HUES64 (cell line): ENCODE results near the gene EXOC3.

Experiments used
- H3K27ac ChIP-seq: 2 replicates; pipeline ENCODE4 v1.7.0; 2013; ENCODE audit warnings: low read depth, low read length, inconsistent platforms
- H3K27me3 ChIP-seq: 2 replicates; pipeline ENCODE4 v1.6.1; 2013; ENCODE audit warnings: mild to moderate bottlenecking, low read length; ENCODE audit not compliant: insufficient read depth
- H3K36me3 ChIP-seq: 2 replicates; pipeline ENCODE4 v1.6.1; 2013; ENCODE audit warnings: mild to moderate bottlenecking, low read length; ENCODE audit not compliant: insufficient read depth
- H3K4me1 ChIP-seq: 2 replicates; pipeline ENCODE4 v1.6.1; 2013; ENCODE audit warnings: mild to moderate bottlenecking, low read length, moderate library complexity; ENCODE audit not compliant: insufficient read depth
- H3K4me3 ChIP-seq: 2 replicates; pipeline ENCODE4 v1.5.1; 2013; ENCODE audit warnings: mild to moderate bottlenecking, low read length, moderate library complexity
- H3K9ac ChIP-seq: 2 replicates; pipeline ENCODE4 v1.6.1; 2013; ENCODE audit warnings: mild to moderate bottlenecking, low read depth, low read length
- H3K9me3 ChIP-seq: 2 replicates; pipeline ENCODE4 v1.6.1; 2013; ENCODE audit warnings: low read depth, low read length; ENCODE audit not compliant: insufficient read depth
- WGBS: fragments of 150-250, 120-280 bp; methylation state at CpG from one replicate; pipeline ENCODE4 v1.1.7; 2013; ENCODE audit warnings: missing lambda C conversion rate; 5-methylcytosine and 5-hydroxymethylcytosine counted together

EXOC3 gene

DNA sequence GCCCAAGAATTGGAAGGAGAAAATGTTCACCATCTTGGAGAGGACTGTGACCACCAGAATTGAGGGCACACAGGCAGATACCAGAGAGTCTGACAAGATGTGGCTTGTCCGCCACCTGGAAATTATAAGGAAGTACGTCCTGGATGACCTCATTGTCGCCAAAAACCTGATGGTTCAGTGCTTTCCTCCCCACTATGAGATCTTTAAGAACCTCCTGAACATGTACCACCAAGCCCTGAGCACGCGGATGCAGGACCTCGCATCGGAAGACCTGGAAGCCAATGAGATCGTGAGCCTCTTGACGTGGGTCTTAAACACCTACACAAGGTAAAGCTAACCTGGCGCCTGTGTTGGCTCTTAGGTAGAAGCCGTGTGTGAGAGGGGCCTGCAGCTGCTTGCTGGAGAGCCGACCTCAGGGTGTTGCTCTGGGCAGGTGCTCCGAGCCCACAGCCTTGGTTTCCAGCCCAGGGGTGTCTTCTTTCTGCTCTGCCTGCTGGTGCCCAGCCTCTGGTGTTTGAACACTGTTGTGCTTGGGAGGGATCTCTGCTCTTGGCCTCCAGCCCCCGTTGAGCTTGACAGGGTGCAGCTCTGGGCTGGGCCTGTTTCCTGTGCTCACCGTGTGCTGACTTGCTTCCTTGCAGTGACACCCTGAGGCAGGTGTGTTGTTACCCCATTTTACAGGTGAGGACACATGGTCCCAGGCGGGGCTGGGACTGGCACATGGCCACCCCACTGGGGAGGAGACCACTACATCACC lies 10.9 kb downstream of the EXOC3 start:
- no peak overlapping the region for H3K27ac ChIP-seq
- WGBS, result 96% methylated on average over 16 of the region's 16 CpGs

GRCh38 chr5:454936-455335 lies 12.0 kb downstream of the EXOC3 start:
- H3K9ac ChIP-seq, result no peak overlapping the region
- peaks cover 89% of the 10 kb centered on the region for H3K36me3 ChIP-seq
- peak overlapping the region; percentile 55; the same call in 1 of the 2 replicates for H3K27ac ChIP-seq
- H3K27me3 ChIP-seq, result no peaks in the 10 kb centered on the region
- WGBS, result 75% methylated on average over 11 of the region's 11 CpGs
- peaks cover 10% of the 10 kb centered on the region; the same call in 1 of the 2 replicates for H3K4me1 ChIP-seq
- H3K9me3 ChIP-seq, result peaks cover 4% of the 10 kb centered on the region; the same call in 1 of the 2 replicates
- no peak overlapping the region for H3K4me3 ChIP-seq

More for the DNA sequence above, 10.9 kb downstream of the EXOC3 start:
- no peaks in the 10 kb centered on the region for H3K27me3 ChIP-seq
- H3K4me1 ChIP-seq, result peaks cover 10% of the 10 kb centered on the region; the same call in 1 of the 2 replicates
- peaks cover 88% of the 10 kb centered on the region for H3K36me3 ChIP-seq
- peaks cover 4% of the 10 kb centered on the region; the same call in 1 of the 2 replicates for H3K9me3 ChIP-seq
- H3K9ac ChIP-seq, result no peak overlapping the region
- H3K4me3 ChIP-seq, result no peak overlapping the region

- H3K4me3 ChIP-seq, result no peak overlapping the region
- no peak overlapping the region for H3K9ac ChIP-seq
- over 99% methylated on average over 10 of the region's 11 CpGs for WGBS
- peaks cover 4% of the 10 kb centered on the region; the same call in 1 of the 2 replicates for H3K9me3 ChIP-seq
- H3K4me1 ChIP-seq, result peaks cover 10% of the 10 kb centered on the region; the same call in 1 of the 2 replicates
- no peaks in the 10 kb centered on the region for H3K27me3 ChIP-seq
- H3K36me3 ChIP-seq, result peaks cover 91% of the 10 kb centered on the region
- H3K27ac ChIP-seq, result no peak overlapping the region
These were observed 12.8 kb downstream of the EXOC3 start for GRCh38 chr5:455806-456205.

- no peak overlapping the region for H3K4me3 ChIP-seq
- peaks cover 10% of the 10 kb centered on the region; the same call in 1 of the 2 replicates for H3K4me1 ChIP-seq
- H3K9ac ChIP-seq, result no peak overlapping the region
- no peak overlapping the region for H3K27ac ChIP-seq
- 96% methylated on average over 28 of the region's 28 CpGs for WGBS
- H3K9me3 ChIP-seq, result peaks cover 4% of the 10 kb centered on the region; the same call in 1 of the 2 replicates
- peaks cover 85% of the 10 kb centered on the region for H3K36me3 ChIP-seq
- H3K27me3 ChIP-seq, result no peaks in the 10 kb centered on the region
These were observed 13.6 kb downstream of the EXOC3 start for GRCh38 chr5:456351-457194.

DNA sequence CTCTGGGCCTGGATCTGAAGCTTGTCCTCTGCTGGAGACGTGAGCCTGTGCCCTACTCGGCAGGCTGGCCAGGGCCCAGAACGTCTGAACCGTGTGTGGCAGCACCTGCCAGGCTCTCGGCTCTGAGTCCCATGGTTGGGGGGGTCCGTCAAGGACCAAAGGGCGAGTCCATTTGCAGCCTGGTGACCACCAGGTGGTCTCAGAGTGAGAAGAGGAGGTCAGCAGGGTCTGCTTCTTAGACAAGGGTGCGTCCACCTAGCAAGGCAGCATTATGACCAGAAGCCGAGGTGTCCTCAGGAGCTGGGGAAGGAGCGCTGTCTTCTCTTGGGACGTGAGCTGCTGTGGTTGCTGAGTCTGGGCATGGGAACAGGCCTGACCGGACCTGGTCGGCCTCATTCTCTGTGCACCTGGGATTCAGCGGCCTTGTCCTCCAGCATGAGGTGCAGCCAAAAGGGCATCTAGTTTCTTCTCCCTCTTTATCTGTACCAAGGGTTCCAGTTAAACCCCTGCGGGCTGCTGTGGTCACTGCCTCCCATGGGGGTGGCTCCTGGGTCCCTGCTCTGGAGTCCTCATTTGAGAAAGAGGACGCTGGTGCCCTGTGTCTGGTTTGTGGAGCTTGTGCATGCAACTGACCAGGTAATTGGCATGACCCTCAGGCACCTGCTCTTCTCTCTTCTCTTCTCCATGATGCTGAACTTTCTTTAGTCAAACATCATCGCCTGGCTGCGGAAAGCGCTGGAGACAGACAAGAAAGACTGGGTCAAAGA lies 14.4 kb downstream of the EXOC3 start:
- Histone ChIP-seq H3K27me3 (no peaks in the 10 kb centered on the region), H3K4me1 (peaks cover 10% of the 10 kb centered on the region; the same call in 1 of the 2 replicates), H3K27ac (no peak overlapping the region), H3K36me3 (peaks cover 85% of the 10 kb centered on the region), H3K4me3 (no peak overlapping the region), H3K9ac (no peak overlapping the region), H3K9me3 (no peaks in the 10 kb centered on the region)
- 95% methylated on average over 19 of the region's 19 CpGs for WGBS

GRCh38 chr5:458547-459353 lies 15.8 kb downstream of the EXOC3 start:
- Histone ChIP-seq H3K4me1 (peaks cover 10% of the 10 kb centered on the region; the same call in 1 of the 2 replicates), H3K27me3 (no peaks in the 10 kb centered on the region), H3K36me3 (peaks cover 84% of the 10 kb centered on the region), H3K4me3 (no peak overlapping the region), H3K9ac (no peak overlapping the region), H3K9me3 (no peaks in the 10 kb centered on the region), H3K27ac (no peak overlapping the region)
- WGBS, result 92% methylated on average over 16 of the region's 17 CpGs

DNA sequence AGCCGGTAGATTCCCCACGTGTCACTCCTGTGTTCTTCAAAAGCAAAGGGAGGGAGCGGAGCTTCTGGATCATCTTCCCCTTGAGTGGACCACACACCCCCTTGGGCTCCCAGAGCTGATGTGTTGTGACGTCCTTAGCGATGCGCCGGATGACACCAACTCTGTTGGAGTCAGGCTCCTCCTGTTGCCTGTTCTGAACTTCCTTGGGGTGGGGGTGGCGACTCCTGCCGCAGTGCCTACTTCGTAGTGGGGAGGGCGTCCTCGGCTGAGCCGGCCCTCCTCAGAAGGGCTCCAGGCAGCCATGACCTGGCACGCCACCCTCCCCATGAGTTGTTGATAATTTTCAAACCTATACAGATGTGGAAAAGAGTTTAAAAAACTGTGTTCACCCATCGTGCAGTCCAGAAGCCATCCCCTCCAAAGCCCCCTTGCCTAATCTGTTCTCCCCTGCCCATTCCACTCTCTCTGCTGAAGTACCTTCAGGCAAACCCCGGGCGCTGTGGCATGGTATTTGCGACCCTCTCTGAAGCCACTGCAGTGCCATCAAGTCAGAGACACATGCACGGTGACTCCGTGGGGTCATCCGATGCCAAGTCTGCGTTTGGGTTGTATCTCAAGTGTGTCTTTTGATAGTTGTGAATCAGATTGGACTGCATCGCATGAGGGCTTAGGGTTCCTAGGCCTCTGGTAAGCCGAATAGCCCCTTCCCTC lies 16.7 kb downstream of the EXOC3 start:
- peaks cover 83% of the 10 kb centered on the region for H3K36me3 ChIP-seq

GRCh38 chr5:460273-460625 lies 17.3 kb downstream of the EXOC3 start:
- H3K9ac ChIP-seq, result no peak overlapping the region
- 94% methylated on average over 8 of the region's 8 CpGs for WGBS
- H3K4me3 ChIP-seq, result no peak overlapping the region
- H3K4me1 ChIP-seq, result peaks cover under 1% of the 10 kb centered on the region; the same call in 1 of the 2 replicates
- no peaks in the 10 kb centered on the region for H3K9me3 ChIP-seq
- H3K36me3 ChIP-seq, result peaks cover 78% of the 10 kb centered on the region
- H3K27me3 ChIP-seq, result no peaks in the 10 kb centered on the region
- H3K27ac ChIP-seq, result no peak overlapping the region

More for the DNA sequence above, 16.7 kb downstream of the EXOC3 start:
- no peak overlapping the region for H3K4me3 ChIP-seq
- H3K4me1 ChIP-seq, result peaks cover 6% of the 10 kb centered on the region; the same call in 1 of the 2 replicates
- H3K9ac ChIP-seq, result no peak overlapping the region
- H3K27ac ChIP-seq, result no peak overlapping the region
- H3K27me3 ChIP-seq, result no peaks in the 10 kb centered on the region
- H3K9me3 ChIP-seq, result no peaks in the 10 kb centered on the region
- 94% methylated on average over 24 of the region's 24 CpGs for WGBS

GRCh38 chr5:462051-462481 lies 19.1 kb downstream of the EXOC3 start:
- no peak overlapping the region for H3K9ac ChIP-seq
- no peaks in the 10 kb centered on the region for H3K27me3 ChIP-seq
- H3K27ac ChIP-seq, result no peak overlapping the region
- H3K4me1 ChIP-seq, result no peaks in the 10 kb centered on the region
- H3K9me3 ChIP-seq, result no peaks in the 10 kb centered on the region
- H3K36me3 ChIP-seq, result peaks cover 66% of the 10 kb centered on the region
- no peak overlapping the region for H3K4me3 ChIP-seq
- WGBS, result 97% methylated on average over 24 of the region's 24 CpGs

GRCh38 chr5:463301-463700 lies 20.3 kb downstream of the EXOC3 start:
- H3K4me3 ChIP-seq, result no peak overlapping the region
- H3K9ac ChIP-seq, result no peak overlapping the region
- H3K27me3 ChIP-seq, result no peaks in the 10 kb centered on the region
- H3K9me3 ChIP-seq, result no peaks in the 10 kb centered on the region
- H3K36me3 ChIP-seq, result peaks cover 53% of the 10 kb centered on the region
- no peak overlapping the region for H3K27ac ChIP-seq
- no peaks in the 10 kb centered on the region for H3K4me1 ChIP-seq
- WGBS, result 91% methylated on average over 7 of the region's 7 CpGs
